ENCODE results near the gene RNF157.
"Not testable (repeated sequence)": the region's sequence is repeated elsewhere in the genome, so short reads cannot be mapped to it uniquely, and the experiment has no call there.

The RNF157 gene

DNA sequence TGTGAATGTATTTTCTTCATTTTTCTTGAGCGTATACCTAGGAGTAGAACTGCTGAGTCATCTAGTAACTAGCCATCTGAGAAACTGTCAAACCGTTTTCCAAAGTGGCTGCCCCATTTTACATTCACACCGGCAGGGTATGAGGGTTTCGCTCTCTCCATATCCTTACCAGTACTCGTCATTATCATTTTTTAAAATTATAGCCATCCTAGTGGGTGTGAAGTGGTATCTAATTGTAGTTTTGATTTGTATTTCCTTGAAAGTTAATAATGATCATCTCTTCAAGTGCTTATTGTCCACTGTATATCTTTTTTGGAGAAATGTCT is 6.0 kb downstream of the RNF157 start:
- DNase-seq (ENCODE audit: low spot score) = no peak

DNA sequence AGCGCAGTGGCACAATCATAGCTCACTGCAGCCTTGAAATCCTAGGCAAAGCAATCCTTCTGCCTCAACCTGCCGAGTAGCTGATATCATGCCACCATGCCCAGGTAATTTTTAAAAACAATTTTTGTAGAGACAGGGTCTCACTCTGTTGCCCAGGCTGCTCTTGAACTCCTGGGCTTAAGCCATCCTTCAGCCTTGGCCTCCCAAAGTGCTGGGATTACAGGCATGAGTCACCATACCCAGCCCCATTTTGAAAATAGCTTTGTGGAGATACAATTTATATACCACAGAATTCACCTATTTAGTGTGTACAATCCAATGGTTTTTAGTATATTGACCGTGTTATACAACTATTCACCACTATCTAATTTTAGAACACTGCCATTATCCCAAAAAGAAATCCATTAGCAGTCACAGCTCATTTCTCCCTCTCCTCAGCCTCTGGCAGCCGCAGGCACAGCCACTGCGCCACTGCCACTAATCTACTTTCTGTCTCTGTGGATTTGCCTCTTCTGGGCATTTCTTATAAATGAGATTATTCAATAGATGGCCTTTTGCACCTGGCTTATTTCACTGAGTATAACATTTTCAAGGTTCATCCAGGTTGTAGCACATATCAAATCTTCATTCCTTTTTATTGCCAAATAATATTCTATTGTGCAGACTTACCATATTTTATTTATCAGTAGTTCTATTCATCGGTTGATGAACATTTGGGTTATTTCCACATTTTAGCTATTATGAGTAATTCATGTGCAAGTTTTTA is 6.5 kb downstream of the RNF157 start:
- DNase-seq (ENCODE audit: low spot score) = no peak

DNA sequence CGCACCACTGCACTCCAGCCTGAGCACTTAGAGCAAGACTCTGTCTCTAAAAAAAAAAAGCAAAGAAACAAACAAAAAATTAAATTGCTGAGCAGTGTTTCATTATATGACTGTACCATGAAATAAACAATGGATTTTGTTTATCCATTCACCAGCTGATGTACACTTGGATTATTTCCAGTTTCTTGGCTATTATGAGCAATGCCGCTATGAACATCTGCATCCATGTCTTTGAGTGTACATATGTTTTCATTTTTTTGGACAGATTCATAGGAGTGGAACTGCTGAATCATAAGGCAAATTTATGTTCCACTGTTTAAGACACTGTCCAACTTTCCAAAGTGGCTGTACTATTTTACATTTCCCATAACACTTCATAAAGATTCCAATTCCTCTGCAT is 8.0 kb downstream of the RNF157 start:
- DNase-seq (ENCODE audit: low spot score) = no peak

DNA sequence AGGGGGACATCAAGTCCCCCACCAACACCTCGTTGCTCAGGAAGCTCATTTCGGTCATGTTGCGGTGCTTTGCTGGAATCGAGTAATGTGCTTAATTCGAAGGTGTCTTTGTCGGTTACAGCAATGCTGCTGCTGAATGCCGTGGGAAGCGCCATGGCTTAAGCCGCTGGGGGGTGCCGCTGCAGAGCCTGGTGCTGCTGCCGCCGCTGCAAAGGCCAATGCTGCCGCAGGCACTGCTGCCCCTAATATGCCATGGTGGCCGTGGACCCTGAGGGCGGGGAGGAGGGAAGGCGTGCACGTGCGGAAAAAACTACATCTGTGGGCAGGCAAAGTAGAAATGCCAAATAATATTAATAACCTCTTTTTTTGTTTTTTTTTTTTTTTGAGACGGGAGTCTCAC is 13.5 kb downstream of the RNF157 start:
- not testable (repeated sequence) for DNase-seq (ENCODE audit: low spot score)

DNA sequence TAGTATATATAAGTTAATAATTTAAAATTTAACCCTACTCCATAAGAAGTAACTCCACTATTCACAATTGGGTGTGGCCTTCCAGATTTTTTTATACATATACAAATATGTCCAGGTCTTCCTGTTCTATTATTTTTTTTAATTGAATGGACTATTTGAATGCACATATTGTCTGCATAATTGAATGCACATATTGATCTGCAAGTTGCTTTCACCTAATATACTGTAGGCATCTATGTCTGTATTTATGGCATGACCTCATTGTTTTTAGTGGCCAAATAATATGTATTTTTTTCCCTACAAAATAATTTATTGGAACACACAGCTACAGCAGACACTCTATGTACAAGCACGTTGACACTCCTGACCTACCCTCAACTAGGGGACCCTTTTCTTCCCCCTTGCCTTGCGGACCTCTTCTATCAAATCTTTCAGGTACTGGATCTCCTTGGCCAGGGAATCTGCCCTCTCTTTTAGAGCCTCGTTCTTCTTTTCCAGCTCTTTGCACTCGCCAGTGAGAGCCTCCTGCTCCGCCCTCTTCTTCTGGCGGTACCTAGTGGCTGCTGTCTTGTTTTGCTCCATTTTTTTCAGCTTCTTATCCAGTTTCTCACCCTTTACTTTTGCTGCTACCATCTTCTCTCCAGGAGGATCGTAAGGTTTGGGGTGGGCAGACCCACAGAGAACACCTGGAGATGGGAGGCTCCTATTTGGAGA is 14.8 kb downstream of the RNF157 start:
- DNase-seq (ENCODE audit: low spot score) = not testable (repeated sequence)

DNA sequence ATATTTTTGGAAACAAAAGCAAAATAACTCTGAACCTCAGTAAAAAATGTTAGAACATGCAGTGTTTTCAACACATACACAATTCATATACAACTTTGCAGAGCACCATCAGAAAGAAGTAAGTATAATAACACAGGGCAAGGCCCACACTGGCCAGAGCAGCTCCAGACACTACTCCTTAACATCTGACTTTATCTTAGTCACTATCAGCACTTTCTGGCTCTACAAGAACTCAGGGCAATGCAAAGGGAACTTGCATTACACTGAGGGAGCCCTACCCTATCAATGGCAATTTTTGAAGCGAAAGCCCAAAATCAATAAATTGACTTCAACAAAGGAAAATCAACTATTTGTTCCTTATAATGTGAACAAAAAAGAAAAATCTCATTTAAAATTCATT is 16.5 kb downstream of the RNF157 start:
- no peak for DNase-seq (ENCODE audit: low spot score)

DNA sequence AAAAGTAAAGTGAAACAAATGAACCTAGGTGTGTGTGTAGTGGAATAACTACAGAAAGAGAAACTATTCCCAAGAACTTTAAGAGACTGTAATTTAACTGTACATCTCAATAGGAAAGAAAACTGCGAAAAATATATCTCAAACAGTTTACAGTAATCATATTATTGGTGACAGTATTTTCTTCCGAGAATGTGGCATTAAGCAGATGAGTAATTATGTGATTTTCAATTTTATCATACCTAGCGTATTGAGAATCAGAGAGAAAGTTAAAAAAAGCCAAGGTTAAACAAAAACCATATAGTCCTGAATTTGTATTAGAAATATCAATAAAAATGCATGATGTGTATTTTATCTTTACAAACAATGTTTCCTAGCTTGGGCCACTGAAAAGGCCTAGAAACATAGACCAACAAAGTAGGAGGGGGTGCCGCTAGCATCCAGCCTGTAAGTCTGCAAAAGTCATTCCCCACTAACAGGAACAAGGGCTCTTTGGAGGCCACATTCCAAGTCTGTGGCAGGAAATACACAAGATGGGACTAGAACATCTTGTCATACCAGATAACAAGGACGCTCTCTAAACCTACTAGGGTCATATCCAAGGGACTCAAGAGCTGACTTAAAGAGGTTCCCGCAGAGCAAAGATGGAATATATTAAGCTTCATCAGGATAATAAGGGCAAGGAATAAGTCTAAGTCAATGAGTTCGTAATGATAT is 20.5 kb downstream of the RNF157 start:
- DNase-seq (ENCODE audit: low spot score) = no peak

DNA sequence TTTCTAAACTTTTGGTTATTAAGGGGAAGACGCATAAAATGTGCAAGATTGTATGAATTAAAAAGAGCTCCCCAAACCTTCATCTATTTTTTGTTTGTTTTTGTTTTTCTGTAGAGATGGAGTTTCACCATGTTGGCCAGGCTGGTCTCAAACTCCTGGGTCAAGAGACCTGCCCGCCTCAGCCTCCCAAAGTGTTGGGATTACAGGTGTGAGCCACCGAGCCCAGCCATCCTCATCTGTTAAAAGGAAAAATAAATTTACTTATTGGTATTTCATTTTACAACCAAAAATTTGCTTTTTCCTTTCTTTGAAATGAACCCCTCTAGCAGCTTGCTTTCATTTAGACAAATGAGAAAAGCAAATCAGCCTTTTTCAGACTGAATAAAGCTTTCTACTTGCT is 23.2 kb downstream of the RNF157 start:
- no peak for DNase-seq (ENCODE audit: low spot score)

DNA sequence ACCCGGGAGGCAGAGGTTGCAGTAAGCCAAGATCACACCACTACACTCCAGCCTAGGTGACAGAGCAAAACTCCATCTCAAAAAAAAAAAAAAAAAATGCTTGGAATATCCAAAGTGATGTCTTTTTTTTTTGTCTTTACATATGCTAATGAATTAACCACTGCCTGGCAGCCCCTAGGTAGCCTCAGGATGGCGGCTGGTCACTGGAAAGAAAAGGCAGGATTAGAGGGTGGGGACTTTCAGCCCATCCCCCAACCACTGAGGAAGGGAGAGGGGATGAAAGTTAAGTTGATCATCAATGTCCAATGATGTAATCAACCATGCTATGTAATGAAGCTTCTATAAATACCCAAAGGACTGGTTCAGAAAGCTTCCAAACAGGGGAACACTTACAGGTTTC is 26.8 kb downstream of the RNF157 start:
- DNase-seq (ENCODE audit: low spot score) = no peak

DNA sequence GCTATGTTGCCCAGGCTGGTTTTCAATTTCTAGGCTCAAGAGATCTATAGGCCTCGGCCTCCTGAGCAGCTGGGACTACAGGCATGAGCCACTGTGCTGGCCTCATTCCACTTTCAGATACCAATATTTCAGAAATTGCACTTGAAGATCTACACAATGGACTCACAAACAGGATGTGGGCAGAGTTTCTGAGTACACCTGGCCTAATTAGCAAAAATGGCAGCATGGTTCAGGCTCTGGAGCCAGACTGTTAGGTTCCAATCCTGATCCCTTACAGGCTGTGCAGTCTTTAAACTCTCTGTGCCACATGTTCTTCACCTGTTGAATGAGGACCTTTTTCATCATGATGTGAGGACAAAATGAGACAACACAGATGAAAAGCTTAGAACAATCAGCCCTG is 32.2 kb downstream of the RNF157 start:
- no peak for DNase-seq (ENCODE audit: low spot score)

DNA sequence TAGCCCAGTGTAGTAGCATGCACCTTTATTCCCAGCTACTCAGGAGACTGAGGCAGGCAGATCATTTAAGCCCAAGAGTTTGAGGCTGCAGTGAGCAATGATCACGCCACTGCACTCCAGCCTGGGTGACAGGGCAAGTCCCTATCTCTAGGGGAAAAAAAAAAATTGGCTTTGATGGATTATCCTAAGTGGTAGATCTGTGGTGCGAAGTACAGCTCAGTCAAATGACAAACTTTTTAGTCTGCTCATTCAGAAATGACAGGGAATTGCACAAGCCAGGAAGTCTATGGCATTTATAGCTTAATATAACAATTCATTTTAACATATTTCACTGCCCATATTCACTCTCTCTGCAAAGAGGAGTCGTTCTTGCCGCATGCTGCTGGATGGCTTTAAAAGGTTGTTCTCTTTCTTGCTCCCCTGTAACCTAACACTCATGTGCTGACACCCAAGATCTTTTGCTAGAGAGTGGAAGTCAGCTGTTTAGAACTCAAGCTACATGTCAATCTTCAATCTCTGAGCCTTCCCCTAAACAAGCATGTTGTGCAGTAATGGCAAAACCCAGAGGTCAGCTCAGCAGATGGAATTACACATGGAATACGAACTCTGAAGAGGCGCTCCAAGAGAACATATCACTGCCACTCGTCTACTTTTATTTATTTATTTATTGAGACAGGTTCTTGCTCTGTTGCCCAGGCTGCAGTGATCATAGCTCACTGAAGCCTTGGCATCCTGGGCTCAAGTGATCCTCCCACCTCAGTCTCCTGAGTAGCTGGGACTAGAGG is 32.8 kb downstream of the RNF157 start:
- DNase-seq (ENCODE audit: low spot score) = no peak

DNA sequence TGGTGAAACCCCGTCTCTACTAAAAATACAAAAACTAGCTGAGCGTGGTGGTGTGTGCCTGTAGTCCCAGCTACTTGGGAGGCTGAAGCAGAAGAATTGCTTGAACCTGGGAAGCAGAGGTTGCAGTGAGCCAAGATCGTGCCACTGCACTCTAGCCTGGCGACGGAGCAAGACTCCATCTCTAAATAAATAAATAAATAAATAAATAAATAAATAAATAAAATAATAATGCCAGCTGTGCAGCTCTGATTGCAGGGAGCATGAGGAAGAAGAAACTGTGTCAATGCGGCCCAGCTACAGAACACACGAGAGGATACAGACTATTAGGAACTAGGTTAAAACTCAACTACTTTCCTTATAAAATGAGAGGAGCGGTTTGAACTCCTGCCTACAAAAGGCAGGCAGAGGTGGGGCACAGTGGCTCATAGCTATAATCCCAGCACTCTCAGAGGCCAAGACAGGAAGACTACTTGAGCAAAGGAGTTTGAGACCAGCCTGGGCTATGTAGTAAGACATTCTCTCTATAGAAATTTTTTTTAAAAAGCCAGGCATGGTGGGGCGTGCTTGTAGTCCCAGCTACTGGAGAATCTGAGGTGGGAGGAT is 34.6 kb downstream of the RNF157 start:
- not testable (repeated sequence) for DNase-seq (ENCODE audit: low spot score)

DNA sequence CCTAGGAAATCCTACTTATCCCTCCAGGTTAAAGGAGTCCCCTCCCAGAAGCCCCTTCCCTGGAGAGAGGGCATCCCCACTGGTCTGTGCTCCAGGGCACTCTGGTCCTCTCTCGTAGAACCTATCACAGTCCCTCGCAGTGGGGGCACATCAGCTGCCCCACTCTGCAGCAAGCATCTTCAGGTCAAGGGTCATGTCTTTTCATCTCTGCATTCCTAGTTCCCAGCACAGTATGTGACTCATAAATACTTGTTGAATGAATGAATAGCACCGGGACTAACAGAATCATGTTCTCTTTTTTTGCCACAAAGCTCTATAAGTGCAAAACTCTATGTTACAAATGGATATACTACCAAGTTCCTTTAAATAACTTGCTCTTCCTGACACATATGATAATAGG is 36.0 kb downstream of the RNF157 start:
- no peak for DNase-seq (ENCODE audit: low spot score)

DNA sequence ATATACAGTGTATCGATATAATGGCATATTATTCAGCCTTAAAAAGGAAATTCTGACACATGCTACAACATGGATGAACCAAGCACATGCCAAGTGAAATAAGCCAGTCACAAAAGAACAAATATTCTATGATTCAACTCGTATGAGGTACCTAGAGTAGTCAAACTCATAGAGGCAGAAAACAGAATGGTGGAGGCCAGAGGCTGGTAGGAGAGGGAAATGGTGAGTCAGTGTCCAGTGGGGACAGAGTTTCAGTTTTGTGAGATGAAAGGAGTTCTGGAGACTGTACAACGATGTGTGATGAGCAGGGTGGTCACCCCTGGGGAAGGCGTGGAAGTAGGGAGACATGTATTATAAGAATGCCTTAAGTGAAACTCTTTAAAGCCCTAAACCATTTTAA is 39.9 kb downstream of the RNF157 start:
- DNase-seq (ENCODE audit: low spot score) = no peak

DNA sequence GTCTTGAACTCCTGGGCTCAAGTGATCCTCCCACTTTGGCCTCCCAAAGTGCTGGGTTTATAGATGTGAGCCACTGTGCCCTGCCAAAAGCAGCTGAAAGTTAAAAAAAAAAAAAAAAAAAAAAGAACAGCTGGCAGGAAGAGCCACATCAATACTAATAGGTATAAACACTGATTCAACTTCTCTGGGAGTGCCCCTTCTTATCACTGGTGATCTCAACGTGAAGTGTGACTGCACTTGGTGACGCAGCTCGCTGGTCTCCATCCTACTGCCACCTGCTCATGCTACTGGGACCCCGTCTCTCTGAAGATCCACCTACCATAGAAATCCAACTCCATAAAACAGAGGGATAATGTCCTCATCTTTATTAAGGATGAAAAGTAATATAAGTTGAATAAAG is 40.8 kb downstream of the RNF157 start:
- DNase-seq (ENCODE audit: low spot score) = no peak

DNA sequence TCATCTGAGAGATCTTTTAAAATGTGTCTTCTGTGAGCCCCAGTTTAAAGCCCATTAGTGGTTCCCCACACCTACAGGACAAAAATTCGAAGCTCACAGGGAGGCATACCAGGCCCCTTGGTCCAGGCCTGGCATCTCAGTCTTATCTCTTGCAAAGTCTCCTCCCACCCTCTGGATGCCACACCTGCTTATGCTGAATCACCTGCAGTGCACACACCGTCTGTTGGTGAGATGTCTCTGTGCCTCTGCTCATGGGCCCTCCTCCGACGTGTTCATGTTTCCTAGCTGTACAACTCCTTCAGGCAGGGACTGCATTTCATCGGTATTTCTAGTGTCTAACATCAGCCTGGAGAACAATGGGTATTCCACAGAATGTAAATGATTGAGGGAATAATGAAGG is 41.6 kb downstream of the RNF157 start:
- DNase-seq (ENCODE audit: low spot score) = no peak

DNA sequence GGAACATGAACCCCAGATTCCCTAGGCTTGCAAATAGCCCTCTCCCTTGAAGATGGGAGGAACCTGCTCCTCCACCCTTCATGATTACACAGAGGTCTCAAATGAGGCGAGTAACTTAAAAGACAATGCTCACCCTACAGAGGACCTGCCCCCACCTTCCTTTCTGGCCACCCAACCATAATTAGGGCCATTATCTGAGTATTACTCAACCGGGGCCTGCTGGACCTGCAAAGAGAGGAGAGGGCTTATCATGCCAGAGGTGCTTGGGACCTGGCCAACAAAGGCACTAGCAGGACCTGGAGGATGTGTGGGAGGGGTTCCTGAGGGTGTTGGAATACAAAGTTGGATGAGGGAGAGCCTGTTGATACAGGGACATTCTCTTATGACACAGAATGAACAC is 42.4 kb downstream of the RNF157 start:
- no peak for DNase-seq (ENCODE audit: low spot score)

DNA sequence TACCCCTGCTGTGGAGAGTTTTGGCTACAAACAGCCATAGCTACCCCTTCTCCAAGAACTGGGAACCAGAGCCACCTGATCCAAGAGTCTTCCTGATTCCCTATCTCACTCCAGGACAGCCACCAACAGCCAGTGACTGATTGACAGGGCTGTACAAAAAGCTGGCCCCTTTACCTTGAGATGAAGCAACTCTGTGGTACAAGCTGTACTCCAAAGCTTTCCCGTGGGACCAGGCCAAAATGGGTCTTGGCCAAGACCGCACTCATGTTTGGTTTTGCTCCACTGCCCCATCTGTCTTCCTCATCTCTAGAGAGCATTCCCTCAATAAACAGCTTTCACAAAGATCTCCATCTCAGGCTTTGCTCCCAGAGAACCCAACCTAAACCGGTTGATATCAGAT is 43.6 kb downstream of the RNF157 start:
- peak; percentile 79 for DNase-seq (ENCODE audit: low spot score)

DNA sequence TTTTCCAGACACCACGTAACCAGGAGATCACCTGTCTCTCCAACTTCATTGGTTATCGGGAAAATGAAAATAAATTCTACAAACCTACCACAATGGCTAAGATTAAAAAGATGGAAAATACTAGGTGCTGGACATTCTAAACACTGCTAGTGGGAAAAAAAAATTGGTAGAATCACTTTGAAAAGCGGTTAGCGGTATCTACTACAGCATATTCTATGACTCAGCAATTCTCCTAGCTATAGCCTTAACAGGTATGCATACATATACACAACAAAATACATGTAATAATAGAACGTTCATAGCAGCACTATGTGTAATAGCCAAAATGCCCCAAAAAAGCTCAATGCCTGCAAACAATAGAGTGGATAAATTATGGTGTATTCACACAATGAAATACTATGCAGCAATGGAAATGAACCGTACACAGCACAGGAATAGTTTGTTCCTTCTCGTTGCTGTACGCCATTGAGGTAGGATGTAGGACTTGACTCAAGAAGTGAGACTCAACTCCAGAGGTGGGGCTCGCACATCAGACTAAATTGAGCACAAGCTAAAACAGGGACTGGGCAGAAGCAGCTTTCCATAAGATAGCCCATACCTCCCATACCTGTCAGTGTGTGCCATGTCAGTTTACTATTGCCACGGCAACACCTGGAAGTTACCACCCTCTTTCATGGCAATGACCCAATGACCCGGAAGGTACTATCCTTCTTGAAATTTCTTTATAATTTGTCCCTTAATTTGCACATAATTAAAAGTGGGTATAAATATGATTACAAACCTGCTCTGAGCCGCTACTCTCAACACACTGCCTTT is 44.8 kb downstream of the RNF157 start:
- no peak for DNase-seq (ENCODE audit: low spot score)

DNA sequence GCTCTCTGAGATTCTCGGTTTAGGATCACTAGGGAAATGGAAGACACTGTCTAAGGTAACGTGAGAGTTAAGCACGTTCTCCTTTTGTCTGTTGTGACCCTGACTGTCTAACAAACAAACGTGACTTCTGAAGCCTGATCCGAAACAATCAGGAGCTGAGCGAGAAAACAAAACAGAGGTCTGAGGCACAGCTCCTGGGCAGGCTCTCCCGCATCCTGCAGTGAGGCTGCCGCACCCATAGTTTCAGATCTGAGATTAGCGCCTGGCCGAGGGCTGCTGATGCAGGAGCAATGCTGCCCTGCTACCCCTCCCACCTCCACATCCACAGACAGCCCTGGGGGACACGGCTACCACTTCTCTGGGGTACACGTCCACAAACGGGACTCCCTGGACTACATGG is 46.7 kb downstream of the RNF157 start:
- DNase-seq (ENCODE audit: low spot score) = no peak

DNA sequence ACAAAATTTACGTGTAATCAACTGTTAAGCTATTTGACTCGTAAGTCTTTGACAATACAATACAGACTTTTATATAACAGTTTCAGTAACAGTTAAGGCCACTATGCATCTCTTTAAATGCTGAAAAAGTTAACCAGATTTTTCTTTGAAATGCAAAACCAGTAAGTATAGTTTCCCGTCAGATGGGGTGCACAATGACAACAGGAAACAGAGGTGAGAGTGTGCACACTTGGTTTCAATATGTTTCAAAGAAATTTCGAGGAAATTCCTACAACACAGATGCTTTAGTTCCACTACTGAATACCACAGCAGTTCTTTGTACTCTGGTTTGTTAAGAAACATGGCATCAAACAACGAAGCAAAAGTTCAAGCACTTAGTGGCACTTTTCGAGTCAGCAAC is 48.4 kb downstream of the RNF157 start:
- no peak for DNase-seq (ENCODE audit: low spot score)
